Measurements from ENCODE around the gene PML.
"Not testable (repeated sequence)": the region's sequence is repeated elsewhere in the genome, so short reads cannot be mapped to it uniquely, and the experiment has no call there.

DNA sequence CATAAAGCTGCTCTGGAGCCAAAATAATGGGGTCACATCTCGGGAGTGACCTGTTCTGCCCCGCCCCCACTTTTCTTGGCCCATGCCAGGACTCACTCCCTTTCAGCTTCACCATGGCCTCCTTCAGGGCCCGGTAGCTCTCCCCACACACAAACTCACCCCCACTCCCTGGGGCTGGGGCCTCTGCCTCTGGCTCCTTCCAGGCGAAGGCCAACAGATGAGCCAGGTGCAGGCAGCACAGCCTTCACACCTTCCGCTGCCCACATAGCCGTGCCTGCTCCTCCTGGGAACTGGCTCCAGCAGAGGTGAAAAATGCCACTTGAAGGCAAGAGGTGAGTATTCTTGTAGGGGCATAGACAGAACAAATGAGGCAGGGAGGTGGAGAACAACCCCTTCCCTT is 77.1 kb downstream of the PML start:
- TF ChIP-seq RARB (CRISPR knock-in tag; IDR thresholded peaks at IDR 0.05); ISL1 (CRISPR knock-in tag; IDR thresholded peaks at IDR 0.05); ZNF8 (CRISPR knock-in tag; IDR thresholded peaks at IDR 0.05); ARNTL (CRISPR knock-in tag; IDR thresholded peaks at IDR 0.05; ENCODE audit: borderline replicate concordance, low read depth); ZFP3 (CRISPR knock-in tag; IDR thresholded peaks at IDR 0.05); ZNF70 (CRISPR knock-in tag; IDR thresholded peaks at IDR 0.05); SNAI2 (CRISPR knock-in tag; IDR thresholded peaks at IDR 0.05); TOX (CRISPR knock-in tag; IDR thresholded peaks at IDR 0.05; ENCODE audit: borderline replicate concordance); GLIS3 (CRISPR knock-in tag; IDR thresholded peaks at IDR 0.05): not testable (repeated sequence)
- TF ChIP-seq, protein P1, sequence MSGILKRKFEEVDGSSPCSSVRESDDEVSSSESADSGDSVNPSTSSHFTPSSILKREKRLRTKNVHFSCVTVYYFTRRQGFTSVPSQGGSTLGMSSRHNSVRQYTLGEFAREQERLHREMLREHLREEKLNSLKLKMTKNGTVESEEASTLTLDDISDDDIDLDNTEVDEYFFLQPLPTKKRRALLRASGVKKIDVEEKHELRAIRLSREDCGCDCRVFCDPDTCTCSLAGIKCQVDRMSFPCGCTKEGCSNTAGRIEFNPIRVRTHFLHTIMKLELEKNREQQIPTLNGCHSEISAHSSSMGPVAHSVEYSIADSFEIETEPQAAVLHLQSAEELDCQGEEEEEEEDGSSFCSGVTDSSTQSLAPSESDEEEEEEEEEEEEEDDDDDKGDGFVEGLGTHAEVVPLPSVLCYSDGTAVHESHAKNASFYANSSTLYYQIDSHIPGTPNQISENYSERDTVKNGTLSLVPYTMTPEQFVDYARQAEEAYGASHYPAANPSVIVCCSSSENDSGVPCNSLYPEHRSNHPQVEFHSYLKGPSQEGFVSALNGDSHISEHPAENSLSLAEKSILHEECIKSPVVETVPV (CRISPR knock-in tag; IDR thresholded peaks at IDR 0.05), result not testable (repeated sequence)
- TF ChIP-seq, protein P2, sequence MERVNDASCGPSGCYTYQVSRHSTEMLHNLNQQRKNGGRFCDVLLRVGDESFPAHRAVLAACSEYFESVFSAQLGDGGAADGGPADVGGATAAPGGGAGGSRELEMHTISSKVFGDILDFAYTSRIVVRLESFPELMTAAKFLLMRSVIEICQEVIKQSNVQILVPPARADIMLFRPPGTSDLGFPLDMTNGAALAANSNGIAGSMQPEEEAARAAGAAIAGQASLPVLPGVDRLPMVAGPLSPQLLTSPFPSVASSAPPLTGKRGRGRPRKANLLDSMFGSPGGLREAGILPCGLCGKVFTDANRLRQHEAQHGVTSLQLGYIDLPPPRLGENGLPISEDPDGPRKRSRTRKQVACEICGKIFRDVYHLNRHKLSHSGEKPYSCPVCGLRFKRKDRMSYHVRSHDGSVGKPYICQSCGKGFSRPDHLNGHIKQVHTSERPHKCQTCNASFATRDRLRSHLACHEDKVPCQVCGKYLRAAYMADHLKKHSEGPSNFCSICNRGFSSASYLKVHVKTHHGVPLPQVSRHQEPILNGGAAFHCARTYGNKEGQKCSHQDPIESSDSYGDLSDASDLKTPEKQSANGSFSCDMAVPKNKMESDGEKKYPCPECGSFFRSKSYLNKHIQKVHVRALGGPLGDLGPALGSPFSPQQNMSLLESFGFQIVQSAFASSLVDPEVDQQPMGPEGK (CRISPR knock-in tag; IDR thresholded peaks at IDR 0.05; ENCODE audit: borderline replicate concordance), result not testable (repeated sequence)
- TF ChIP-seq, protein P3, sequence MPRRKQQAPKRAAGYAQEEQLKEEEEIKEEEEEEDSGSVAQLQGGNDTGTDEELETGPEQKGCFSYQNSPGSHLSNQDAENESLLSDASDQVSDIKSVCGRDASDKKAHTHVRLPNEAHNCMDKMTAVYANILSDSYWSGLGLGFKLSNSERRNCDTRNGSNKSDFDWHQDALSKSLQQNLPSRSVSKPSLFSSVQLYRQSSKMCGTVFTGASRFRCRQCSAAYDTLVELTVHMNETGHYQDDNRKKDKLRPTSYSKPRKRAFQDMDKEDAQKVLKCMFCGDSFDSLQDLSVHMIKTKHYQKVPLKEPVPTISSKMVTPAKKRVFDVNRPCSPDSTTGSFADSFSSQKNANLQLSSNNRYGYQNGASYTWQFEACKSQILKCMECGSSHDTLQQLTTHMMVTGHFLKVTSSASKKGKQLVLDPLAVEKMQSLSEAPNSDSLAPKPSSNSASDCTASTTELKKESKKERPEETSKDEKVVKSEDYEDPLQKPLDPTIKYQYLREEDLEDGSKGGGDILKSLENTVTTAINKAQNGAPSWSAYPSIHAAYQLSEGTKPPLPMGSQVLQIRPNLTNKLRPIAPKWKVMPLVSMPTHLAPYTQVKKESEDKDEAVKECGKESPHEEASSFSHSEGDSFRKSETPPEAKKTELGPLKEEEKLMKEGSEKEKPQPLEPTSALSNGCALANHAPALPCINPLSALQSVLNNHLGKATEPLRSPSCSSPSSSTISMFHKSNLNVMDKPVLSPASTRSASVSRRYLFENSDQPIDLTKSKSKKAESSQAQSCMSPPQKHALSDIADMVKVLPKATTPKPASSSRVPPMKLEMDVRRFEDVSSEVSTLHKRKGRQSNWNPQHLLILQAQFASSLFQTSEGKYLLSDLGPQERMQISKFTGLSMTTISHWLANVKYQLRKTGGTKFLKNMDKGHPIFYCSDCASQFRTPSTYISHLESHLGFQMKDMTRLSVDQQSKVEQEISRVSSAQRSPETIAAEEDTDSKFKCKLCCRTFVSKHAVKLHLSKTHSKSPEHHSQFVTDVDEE (CRISPR knock-in tag; IDR thresholded peaks at IDR 0.05), result not testable (repeated sequence)
